Endothelial cell of umbilical vein (primary cell): ENCODE measurements around the gene ULK4. TPM values are rescaled to one million over a fixed set of nuclear protein-coding genes. Genes with fewer than 3 reads are reported as not detected.

Experiments
- BruUV-seq: library from RNA; stranded (reverse); fragments of 400-500 nt; replicated peaks from 2 replicates; lab custom pipeline; 2021; lab: Mats Ljungman, UMichigan
- CTCF ChIA-PET: fragments of 300-600, 350-600 bp; sonication (Branson Sonifier 250); formaldehyde crosslinking; loops from one replicate; lab custom pipeline; 2021; ENCODE audit warnings: antibody characterized with exemption, inconsistent platforms; lab: Charles Lee
- POLR2A ChIA-PET: fragments of 300-600, 350-600 bp; sonication (Branson Sonifier 250); formaldehyde crosslinking; loops from one replicate; lab custom pipeline; 2021; ENCODE audit warnings: antibody characterized with exemption, inconsistent platforms; lab: Charles Lee
- DNase-seq: peaks from one replicate; pipeline ENCODE4 v3.0.0-alpha.2; 2011; ENCODE audit warnings: low read depth, low spot score
- FAIRE-seq: peaks from 2 replicates; lab custom pipeline; 2011; peaks lifted over from hg19 to GRCh38; lab: Jason Lieb, UNC
- H2AFZ ChIP-seq: 2 replicates; pipeline ENCODE4 v1.6.0; 2012; ENCODE audit warnings: low read depth, low read length, control low read depth, inconsistent platforms
- H3K27ac ChIP-seq: 2 replicates; pipeline ENCODE4 v1.5.1; 2011; ENCODE audit warnings: low read depth, mild to moderate bottlenecking, control low read depth, low read length, moderate library complexity; ENCODE audit not compliant: insufficient read depth
- H3K27me3 ChIP-seq, 2 experiments: 2 replicates each; pipeline versions ENCODE4 v1.6.0 to v1.6.1; 2011; ENCODE audit warnings: low read length in 2 of 2, mixed read lengths in 1 of 2; ENCODE audit not compliant: control insufficient read depth in 2 of 2, insufficient read depth in 2 of 2
- H3K36me3 ChIP-seq, 2 experiments: 2 replicates in 1 of 2; 3 replicates in 1 of 2; pipeline ENCODE4 v1.5.1; 2011; ENCODE audit warnings: low read length in 2 of 2, mild to moderate bottlenecking in 1 of 2, moderate library complexity in 1 of 2; ENCODE audit not compliant: control insufficient read depth in 2 of 2, insufficient read depth in 2 of 2; ENCODE audit errors: extremely low read depth in 1 of 2
- H3K4me1 ChIP-seq: 3 replicates; pipeline ENCODE4 v1.5.1; 2011; ENCODE audit warnings: mild to moderate bottlenecking, low read length; ENCODE audit not compliant: control insufficient read depth, insufficient read depth; ENCODE audit errors: extremely low read depth
- H3K4me2 ChIP-seq: 2 replicates; pipeline ENCODE4 v1.6.1; 2011; ENCODE audit warnings: low read length, control low read depth, mixed read lengths; ENCODE audit not compliant: insufficient read depth
- H3K4me3 ChIP-seq, 3 experiments: fragments of 200-600 bp in 1 of 3; sonication (generic), shearing (Covaris generic) in 1 of 3; replicated peaks in 1 of 3; 2 replicates each; pipeline ENCODE4 v1.5.1; 2011 to 2016; ENCODE audit warnings: control low read depth in 3 of 3, low read length in 3 of 3, mild to moderate bottlenecking in 2 of 3, inconsistent platforms in 1 of 3, low read depth in 1 of 3, moderate library complexity in 1 of 3; ENCODE audit not compliant: insufficient read depth in 1 of 3
- H3K79me2 ChIP-seq: 2 replicates; pipeline ENCODE4 v1.6.0; 2012; ENCODE audit warnings: low read length, inconsistent platforms; ENCODE audit not compliant: control insufficient read depth, insufficient read depth
- H3K9ac ChIP-seq: replicated peaks from 2 replicates; pipeline ENCODE3; 2011; ENCODE audit warnings: low read length, control low read depth; ENCODE audit not compliant: insufficient read depth; ENCODE audit errors: extremely low read depth
- H3K9me1 ChIP-seq: replicated peaks from 3 replicates; pipeline ENCODE4 v1.6.0; 2011; ENCODE audit warnings: mild to moderate bottlenecking, low read length; ENCODE audit not compliant: control insufficient read depth, insufficient read depth; ENCODE audit errors: extremely low read depth
- H3K9me3 ChIP-seq: replicated peaks from 2 replicates; pipeline ENCODE4 v1.5.1; 2012; ENCODE audit warnings: low read length, inconsistent platforms; ENCODE audit not compliant: control insufficient read depth, insufficient read depth
- H4K20me1 ChIP-seq: replicated peaks from 2 replicates; pipeline ENCODE3; 2011; ENCODE audit warnings: mild to moderate bottlenecking, low read length; ENCODE audit not compliant: control insufficient read depth, insufficient read depth; ENCODE audit errors: extremely low read depth
- FOS ChIP-seq: IDR thresholded peaks from 2 replicates; pipeline ENCODE4 v1.6.1; 2011; ENCODE audit warnings: mild to moderate bottlenecking, low read length, moderate library complexity, borderline replicate concordance; ENCODE audit not compliant: insufficient read depth
- GATA2 ChIP-seq: IDR thresholded peaks from 2 replicates; pipeline ENCODE4 v1.7.0; 2011; ENCODE audit warnings: low read depth, mild to moderate bottlenecking, moderate library complexity, mixed read lengths, low read length; ENCODE audit not compliant: insufficient read length, insufficient read depth
- MYC ChIP-seq: IDR thresholded peaks from one replicate; pipeline ENCODE4 v1.6.1; 2011; ENCODE audit warnings: mild to moderate bottlenecking, low read depth, low read length
- POLR2AphosphoS5 ChIP-seq: IDR thresholded peaks from 2 replicates; pipeline ENCODE4 v1.6.1; 2012; ENCODE audit warnings: low read depth, mild to moderate bottlenecking, control low read depth, low read length, moderate library complexity; ENCODE audit not compliant: insufficient read depth
- dilution Hi-C: fragments of 300-500 bp; cut with MboI; formaldehyde crosslinking; loops from one replicate; pipeline ENCODE4 v1.15.0; 2019; ENCODE audit warnings: low sequenced_read_pairs; ENCODE audit not compliant: extremely low pct_ligation_motif_present
- intact Hi-C: fragments of 100-400 bp; cut with micrococcal nuclease; formaldehyde crosslinking; loops from one replicate; pipeline ENCODE4 v1.10.0; 2022
- polyA plus RNA-seq, 4 experiments: library from polyadenylated mRNA; depleted of rRNA in 3 of 4; stranded (reverse) in 3 of 4; unstranded in 1 of 4; fragments of >200 nt; gene quantifications; 2 replicates each; pipeline versions ENCODE4 v1.2.1 to v1.2.3, GENCODE V29; 2011 to 2012; ENCODE audit warnings: missing spikeins in 1 of 4
- total RNA-seq: library from RNA; stranded (reverse); gene quantifications from 2 replicates; pipeline ENCODE4 v1.2.3, GENCODE V29; 2021
- TF ChIP-seq, protein P1 (sequence below), 2 donors: IDR thresholded peaks; 1 replicate in 1 of 2; 2 replicates in 1 of 2; pipeline ENCODE4 v1.5.1; 2011; ENCODE audit warnings: low read length in 2 of 2, mild to moderate bottlenecking in 2 of 2, moderate library complexity in 2 of 2, control low read depth in 1 of 2, inconsistent platforms in 1 of 2, low read depth in 1 of 2; ENCODE audit not compliant: insufficient read depth in 1 of 2; ENCODE audit errors: extremely low read depth in 1 of 2

The ULK4 gene
- total and polyA plus RNA-seq, 2 donors (not counting 3 experiments of a cell fraction or from before 2014, with no cell fraction given): 3.3 to 16.0 TPM

- Histone ChIP-seq H3K4me2 (no peak overlapping the region), H3K27me3 (no peaks in the 10 kb centered on the region), H3K27ac (no peak overlapping the region), H3K79me2 (no peaks in the 10 kb centered on the region), H3K36me3 (peaks cover 15 to 16% of the 10 kb centered on the region in 2 experiments), H3K4me1 (no peaks in the 10 kb centered on the region), H3K9ac (no peak overlapping the region), H2AFZ (no peak overlapping the region), H3K9me3 (no peaks in the 10 kb centered on the region), H3K9me1 (no peaks in the 10 kb centered on the region), H3K4me3 (no peak overlapping the region), H4K20me1 (no peaks in the 10 kb centered on the region)
- intact Hi-C loops: loop anchor here (5.0 kb wide), 1 partner anchor 321 kb away; no protein-coding TSS in a partner anchor
- ChIA-PET CTCF (no interaction called here), POLR2A (interaction anchor here (0.6 kb wide), 1 partner anchor 12 kb away, joined by 3 read pairs; no protein-coding TSS in a partner anchor)
- DNase-seq: no peak
- BruUV-seq: no TSS peak
- dilution Hi-C loops: no loop called here
- TF ChIP-seq POLR2AphosphoS5: peak; percentile 29
- TF ChIP-seq FOS: no peak
- no peak for TF ChIP-seq MYC
- TF ChIP-seq, protein P1, sequence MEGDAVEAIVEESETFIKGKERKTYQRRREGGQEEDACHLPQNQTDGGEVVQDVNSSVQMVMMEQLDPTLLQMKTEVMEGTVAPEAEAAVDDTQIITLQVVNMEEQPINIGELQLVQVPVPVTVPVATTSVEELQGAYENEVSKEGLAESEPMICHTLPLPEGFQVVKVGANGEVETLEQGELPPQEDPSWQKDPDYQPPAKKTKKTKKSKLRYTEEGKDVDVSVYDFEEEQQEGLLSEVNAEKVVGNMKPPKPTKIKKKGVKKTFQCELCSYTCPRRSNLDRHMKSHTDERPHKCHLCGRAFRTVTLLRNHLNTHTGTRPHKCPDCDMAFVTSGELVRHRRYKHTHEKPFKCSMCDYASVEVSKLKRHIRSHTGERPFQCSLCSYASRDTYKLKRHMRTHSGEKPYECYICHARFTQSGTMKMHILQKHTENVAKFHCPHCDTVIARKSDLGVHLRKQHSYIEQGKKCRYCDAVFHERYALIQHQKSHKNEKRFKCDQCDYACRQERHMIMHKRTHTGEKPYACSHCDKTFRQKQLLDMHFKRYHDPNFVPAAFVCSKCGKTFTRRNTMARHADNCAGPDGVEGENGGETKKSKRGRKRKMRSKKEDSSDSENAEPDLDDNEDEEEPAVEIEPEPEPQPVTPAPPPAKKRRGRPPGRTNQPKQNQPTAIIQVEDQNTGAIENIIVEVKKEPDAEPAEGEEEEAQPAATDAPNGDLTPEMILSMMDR (IDR thresholded peaks at IDR 0.05; ENCODE audit: extremely low read depth in 1 of 2, insufficient read depth in 1 of 2, low read depth in 1 of 2, low read length in 2 of 2): no peak
- TF ChIP-seq GATA2: no peak
- FAIRE-seq: no peak
Measured at GRCh38 chr3:41243183-41243582, 718.7 kb downstream of the ULK4 start.
